HG03280 (cell line): ENCODE measurements around the gene CDC73.
"Not testable (repeated sequence)": the region's sequence is repeated elsewhere in the genome, so short reads cannot be mapped to it uniquely, and the experiment has no call there.

Experiments used
- ATAC-seq: cut with Tn5 transposase; IDR thresholded peaks from one replicate; pipeline ENCODE4 v1.9.1; 2021; ENCODE audit warnings: mild to moderate bottlenecking, moderate library complexity; ENCODE audit not compliant: unreplicated experiment

Gene CDC73

GRCh38 chr1:193219391-193219790 is 97.6 kb downstream of the CDC73 start:
- no peak for ATAC-seq

- no peak for ATAC-seq
Measured at GRCh38 chr1:193221651-193222050, 99.8 kb downstream of the CDC73 start.

GRCh38 chr1:193222056-193222615 is 100.3 kb downstream of the CDC73 start:
- ATAC-seq: no peak

- ATAC-seq: no peak
Measured at GRCh38 chr1:193229136-193229535, 107.3 kb downstream of the CDC73 start.

DNA sequence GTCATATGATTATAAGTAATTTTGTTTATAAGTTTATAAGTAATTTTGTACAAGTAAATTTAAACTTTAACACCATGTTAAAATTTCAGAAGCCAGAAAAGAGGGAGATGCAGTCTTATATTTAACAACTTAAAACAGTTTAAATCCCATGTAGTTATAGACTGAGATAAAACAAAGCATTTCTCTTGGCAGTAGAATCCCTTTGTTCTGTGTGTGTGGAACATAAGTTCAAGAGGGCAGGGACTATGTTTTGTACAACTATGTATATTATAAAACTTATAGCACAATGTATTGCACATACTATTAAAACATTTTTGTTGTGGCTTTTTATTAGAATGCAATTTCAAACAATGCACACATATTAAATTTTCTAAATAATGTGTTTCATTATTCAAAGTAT is 109.3 kb downstream of the CDC73 start:
- ATAC-seq: not testable (repeated sequence)

DNA sequence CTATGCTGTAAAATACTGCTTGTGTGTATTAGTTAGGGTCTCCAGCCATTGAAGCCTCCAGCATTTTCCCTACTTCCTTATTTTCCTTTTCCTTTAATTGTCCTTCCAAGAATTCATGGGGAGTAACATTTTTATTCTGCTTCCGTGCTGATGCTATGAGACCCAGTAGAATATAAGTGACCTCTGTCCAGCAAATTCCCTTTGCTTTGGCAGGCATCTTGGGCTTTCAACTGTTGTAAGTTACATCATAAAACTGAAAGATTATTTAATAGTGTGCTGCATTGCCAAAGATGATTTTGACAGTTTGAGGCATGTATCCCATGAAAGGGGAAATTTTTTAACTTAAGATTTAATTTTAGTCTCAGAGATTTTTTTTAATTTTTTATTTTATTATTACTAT is 112.7 kb downstream of the CDC73 start:
- no peak for ATAC-seq

- ATAC-seq: no peak
Measured at GRCh38 chr1:193237381-193237978, 115.6 kb downstream of the CDC73 start.

DNA sequence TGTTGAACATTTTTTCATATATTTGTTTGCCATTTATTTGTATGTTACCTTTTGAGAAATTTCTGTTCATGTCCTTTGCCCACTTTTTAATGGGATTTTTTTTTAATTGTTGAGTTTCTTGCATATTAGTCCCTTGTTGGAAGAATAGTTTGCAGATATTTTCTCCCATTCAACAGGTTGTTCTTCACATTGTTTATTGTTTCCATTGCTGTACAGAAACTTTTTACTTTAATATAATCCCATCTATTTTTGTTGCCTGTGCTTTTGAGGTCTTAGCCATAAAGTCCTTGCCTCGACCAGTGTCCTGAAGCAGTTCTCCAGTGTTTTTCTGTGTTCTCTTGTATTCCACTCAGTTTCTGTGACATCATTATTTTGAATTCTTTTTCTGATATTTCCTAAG is 118.8 kb downstream of the CDC73 start:
- ATAC-seq: no peak

DNA sequence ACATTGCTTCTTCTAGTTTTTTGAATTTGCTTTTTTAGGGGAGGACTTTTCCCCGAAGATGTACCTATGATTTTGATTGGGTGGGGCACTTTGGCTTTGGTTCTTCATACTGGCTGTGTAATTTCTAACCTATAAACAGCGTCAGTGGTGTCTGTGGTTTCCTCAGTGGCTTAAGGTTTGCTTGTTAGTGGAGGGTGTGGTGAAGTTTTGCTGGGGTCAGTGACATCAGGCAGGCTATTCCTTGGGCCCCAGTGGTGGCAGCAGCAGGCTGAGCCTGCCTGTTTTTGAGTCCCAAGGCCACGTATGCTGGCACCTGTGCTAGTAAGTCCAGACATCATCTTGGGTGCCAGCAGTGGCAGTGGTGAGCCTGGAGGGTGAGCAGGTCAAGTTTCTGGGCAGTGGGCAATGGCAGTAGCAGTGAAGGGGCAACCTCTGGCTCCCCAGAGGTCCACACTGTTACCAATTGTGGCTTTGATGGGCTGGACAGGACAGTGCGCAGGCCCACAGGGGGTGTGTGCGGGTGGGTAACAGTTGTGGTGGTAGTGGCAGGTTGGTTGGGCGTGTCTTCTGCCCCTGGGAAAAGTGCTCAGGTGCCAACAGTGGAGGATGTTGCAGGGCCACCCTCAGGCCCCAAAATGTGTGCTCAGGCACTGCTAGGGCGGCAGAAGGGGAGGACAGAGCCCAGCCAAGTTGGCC is 119.4 kb downstream of the CDC73 start:
- ATAC-seq: no peak

GRCh38 chr1:193242000-193242399 is 120.2 kb downstream of the CDC73 start:
- ATAC-seq: no peak

GRCh38 chr1:193249187-193249586 is 127.4 kb downstream of the CDC73 start:
- ATAC-seq: no peak

GRCh38 chr1:193251950-193252349 is 130.1 kb downstream of the CDC73 start:
- no peak for ATAC-seq

- ATAC-seq: no peak
Measured at GRCh38 chr1:193256019-193256418, 134.2 kb downstream of the CDC73 start.

GRCh38 chr1:193259636-193260035 is 137.8 kb downstream of the CDC73 start:
- ATAC-seq: no peak

- ATAC-seq: no peak
Measured at GRCh38 chr1:193260056-193260745, 138.4 kb downstream of the CDC73 start.

DNA sequence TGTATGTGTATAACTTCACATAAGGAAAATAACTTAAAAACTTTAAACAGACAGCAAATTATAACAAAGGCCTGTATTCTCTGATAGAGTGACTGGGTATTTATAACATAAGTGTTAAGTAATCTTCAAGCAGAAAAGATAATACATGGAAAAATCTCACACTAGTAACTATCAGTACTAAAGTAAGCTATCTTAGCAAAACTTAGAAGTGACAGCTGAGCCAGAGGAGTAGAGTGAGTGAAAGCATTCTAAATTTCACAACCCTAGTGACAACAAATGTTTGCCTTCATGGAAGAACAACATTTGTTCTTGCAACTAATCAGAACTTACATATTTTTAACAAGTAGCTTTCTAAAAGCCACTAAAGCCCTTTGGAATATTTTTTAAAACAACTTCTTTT is 139.1 kb downstream of the CDC73 start:
- no peak for ATAC-seq

- ATAC-seq: no peak
Measured at GRCh38 chr1:193262661-193263060, 140.8 kb downstream of the CDC73 start.

DNA sequence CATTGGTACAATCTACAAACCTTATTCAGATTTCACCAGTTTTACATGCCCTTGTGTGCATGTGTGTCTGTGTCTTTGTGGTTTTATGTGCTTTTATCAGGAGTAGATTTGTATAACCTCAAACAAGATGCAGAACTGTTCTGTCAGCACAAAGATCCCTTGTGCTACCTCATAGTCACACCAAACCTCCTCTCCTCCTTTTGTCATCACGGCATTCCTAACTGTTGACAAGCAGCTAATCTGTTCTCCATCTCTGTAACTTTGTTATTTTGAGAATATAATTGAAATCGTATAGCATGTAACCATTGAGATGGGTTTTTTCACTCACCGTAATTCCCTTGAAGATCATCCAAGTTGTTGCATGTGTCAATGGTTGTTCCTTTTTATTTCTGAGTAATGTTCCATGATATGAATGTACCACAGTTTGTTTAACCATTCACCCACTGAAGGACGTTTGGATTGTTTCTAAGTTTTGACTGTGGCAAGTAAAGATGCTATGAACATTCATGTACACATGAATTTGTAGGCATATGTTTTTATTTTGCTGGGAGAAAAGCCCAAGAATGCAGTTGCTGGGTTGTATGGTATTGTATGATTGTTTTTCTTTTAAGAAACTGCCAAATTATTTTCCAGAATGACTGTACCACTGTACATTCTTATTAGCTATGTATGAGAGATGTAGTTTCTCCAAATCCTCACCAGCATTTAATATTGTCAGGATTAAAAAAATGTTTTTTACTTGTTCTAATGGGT is 142.7 kb downstream of the CDC73 start:
- ATAC-seq: no peak

DNA sequence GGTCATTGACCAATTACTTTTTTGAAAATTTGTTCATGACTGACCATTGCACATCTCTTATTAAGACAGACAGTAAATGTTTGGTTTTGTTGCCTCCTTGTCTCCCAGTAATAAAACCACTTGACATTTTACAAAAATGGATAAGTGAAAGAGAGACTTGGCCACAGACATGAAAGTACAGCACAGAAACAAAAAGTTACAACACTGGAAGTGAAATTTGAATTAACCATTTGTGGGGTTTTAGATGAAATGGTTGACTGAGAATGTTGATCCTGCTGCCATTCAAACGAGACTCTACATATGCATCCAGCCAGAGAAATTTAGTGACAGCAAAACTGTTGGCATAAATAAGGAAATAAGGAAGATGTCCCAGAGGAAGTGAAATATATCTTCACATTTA is 143.9 kb downstream of the CDC73 start:
- ATAC-seq: peak; percentile 53

GRCh38 chr1:193266794-193267193 is 145.0 kb downstream of the CDC73 start:
- not testable (repeated sequence) for ATAC-seq

- ATAC-seq: peak; percentile 88
Measured at GRCh38 chr1:193270996-193271395, 149.2 kb downstream of the CDC73 start.
